Measurements from ENCODE around the gene PCNT. TPM values are rescaled to one million over a fixed set of nuclear protein-coding genes. Genes with fewer than 3 reads are reported as not detected.

The PCNT gene
- total and polyA plus RNA-seq, 2 of the 4 experiments (the other 2 are of a cell fraction) = 10.0 to 19.4 TPM

GRCh38 chr21:46295996-46296752 is 27.8 kb upstream of the PCNT start:
- BruUV-seq (replicated peaks) = no TSS peak
- H3K36me3 ChIP-seq (ENCODE audit: control insufficient read depth, insufficient read depth, low read length) = peaks cover 13% of the 10 kb centered on the region
- ChIA-PET CTCF (no interaction called here), POLR2A (ENCODE audit: unreplicated experiment) (interaction anchor here (0.5 kb wide), 1 partner anchor 9 kb away, joined by 7 read pairs; no protein-coding TSS in a partner anchor)
- H3K56ac ChIP-seq (ENCODE audit: extremely low read depth, insufficient read depth, low read length) = no peak overlapping the region
- H4K8ac ChIP-seq (ENCODE audit: low read depth in 2 of 2, low read length in 2 of 2) = peak overlapping the region in 1 of 2 experiments; percentile 60; a peak in 1 of 4 replicates
- H3K4ac ChIP-seq (ENCODE audit: low read depth, low read length) = no peak overlapping the region
- no peak overlapping the region for H2BK15ac ChIP-seq (ENCODE audit: low read depth, low read length)
- peaks cover 11% of the 10 kb centered on the region for H3K4me1 ChIP-seq (ENCODE audit: control insufficient read depth, insufficient read depth, low read length)
- DNase-seq (peak; percentile 32), ATAC-seq (ENCODE audit: low read depth) (no peak)
- H3K79me1 ChIP-seq (ENCODE audit: low read depth in 1 of 2, low read length in 2 of 2) = peaks cover 4 to 7% of the 10 kb centered on the region in 2 experiments; a peak in 2 of 4 replicates
- 0 out of 2 replicates have a peak overlapping the region, but pooled peaks have one; percentile 24 for H4K91ac ChIP-seq (ENCODE audit: insufficient read depth, low read depth, low read length)
- peak overlapping the region; percentile 27 for H2AFZ ChIP-seq (replicated peaks; ENCODE audit: low read length, poor library complexity)
- intact Hi-C loops (cut with micrococcal nuclease) (no loop called here), dilution Hi-C loops (cut with HindIII; ENCODE audit: low sequenced_read_pairs, unreplicated experiment) (no loop called here), in situ Hi-C loops (cut with MboI; ENCODE audit: low sequenced_read_pairs) (no loop called here)
- peak overlapping the region; percentile 86 for H2AK9ac ChIP-seq (replicated peaks; ENCODE audit: low read depth, low read length, poor library complexity)
- 0 out of 2 replicates have a peak overlapping the region, but pooled peaks have one; percentile 9 for H2AK5ac ChIP-seq (ENCODE audit: low read depth, low read length)
- 0 out of 2 replicates have a peak overlapping the region, but pooled peaks have one; percentile 15 for H3K14ac ChIP-seq (replicated peaks; ENCODE audit: low read depth, low read length)
- H3K4me3 ChIP-seq (ENCODE audit: insufficient read depth, low read depth, low read length) = no peak overlapping the region
- TF ChIP-seq MAFK (IDR thresholded peaks at IDR 0.05; ENCODE audit: low read depth, low read length) (no peak), CTCF (conservative IDR thresholded peaks at IDR 0.05; ENCODE audit: low read depth, low read length) (no peak), RFX5 (IDR thresholded peaks at IDR 0.05; ENCODE audit: low read depth, low read length) (no peak)
- TF ChIP-seq, protein P1, sequence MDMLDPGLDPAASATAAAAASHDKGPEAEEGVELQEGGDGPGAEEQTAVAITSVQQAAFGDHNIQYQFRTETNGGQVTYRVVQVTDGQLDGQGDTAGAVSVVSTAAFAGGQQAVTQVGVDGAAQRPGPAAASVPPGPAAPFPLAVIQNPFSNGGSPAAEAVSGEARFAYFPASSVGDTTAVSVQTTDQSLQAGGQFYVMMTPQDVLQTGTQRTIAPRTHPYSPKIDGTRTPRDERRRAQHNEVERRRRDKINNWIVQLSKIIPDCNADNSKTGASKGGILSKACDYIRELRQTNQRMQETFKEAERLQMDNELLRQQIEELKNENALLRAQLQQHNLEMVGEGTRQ (IDR thresholded peaks at IDR 0.05; ENCODE audit: low read depth, low read length) = 0 out of 2 replicates have a peak, but pooled peaks have one; percentile 18
- TF ChIP-seq, protein P2, sequence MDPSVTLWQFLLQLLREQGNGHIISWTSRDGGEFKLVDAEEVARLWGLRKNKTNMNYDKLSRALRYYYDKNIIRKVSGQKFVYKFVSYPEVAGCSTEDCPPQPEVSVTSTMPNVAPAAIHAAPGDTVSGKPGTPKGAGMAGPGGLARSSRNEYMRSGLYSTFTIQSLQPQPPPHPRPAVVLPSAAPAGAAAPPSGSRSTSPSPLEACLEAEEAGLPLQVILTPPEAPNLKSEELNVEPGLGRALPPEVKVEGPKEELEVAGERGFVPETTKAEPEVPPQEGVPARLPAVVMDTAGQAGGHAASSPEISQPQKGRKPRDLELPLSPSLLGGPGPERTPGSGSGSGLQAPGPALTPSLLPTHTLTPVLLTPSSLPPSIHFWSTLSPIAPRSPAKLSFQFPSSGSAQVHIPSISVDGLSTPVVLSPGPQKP (IDR thresholded peaks at IDR 0.05; ENCODE audit: borderline replicate concordance, low read depth, low read length) = no peak
- no peak overlapping the region for H3K18ac ChIP-seq (ENCODE audit: low read depth, low read length)
- no peak overlapping the region for H2BK120ac ChIP-seq (ENCODE audit: low read depth, low read length)
- H3K9ac ChIP-seq (ENCODE audit: low read depth, low read length) = no peak overlapping the region
- no peaks in the 10 kb centered on the region; the same call in 1 of the 2 replicates for H3K9me1 ChIP-seq (ENCODE audit: insufficient read depth, low read length)
- H3K23ac ChIP-seq (ENCODE audit: low read depth, low read length) = no peak overlapping the region
- H3K4me2 ChIP-seq (ENCODE audit: low read depth, low read length) = no peak overlapping the region
- H4K5ac ChIP-seq (ENCODE audit: low read depth, low read length) = no peak overlapping the region
- no peak overlapping the region for H2BK20ac ChIP-seq (ENCODE audit: low read depth, low read length)
- no peaks in the 10 kb centered on the region; the same call in 1 of the 2 replicates for H4K20me1 ChIP-seq (ENCODE audit: insufficient read depth, low read length)
- no peaks in the 10 kb centered on the region for H3K27me3 ChIP-seq (ENCODE audit: control insufficient read depth, insufficient read depth, low read length)
- H3K9me3 ChIP-seq (ENCODE audit: control insufficient read depth, insufficient read depth, low read length) = no peaks in the 10 kb centered on the region
- WGBS, 2 experiments (ENCODE audit: extremely low coverage in 2 of 2, insufficient read length in 1 of 2) = 71% methylated on average over 12 of the region's 29 CpGs; no CpG with 5 or more reads in 1 of the 2 experiments
- H3K27ac ChIP-seq (ENCODE audit: insufficient read depth, low read length) = no peak overlapping the region
- H2BK5ac ChIP-seq (ENCODE audit: low read depth, low read length, poor library complexity, severe bottlenecking) = no peak overlapping the region
